NCI-H1105 (cell line): ENCODE results near the gene DNAH12.
"Not testable (repeated sequence)": the region's sequence is repeated elsewhere in the genome, so short reads cannot be mapped to it uniquely, and the experiment has no call there.

Experiments used
- DNase-seq: peaks from one replicate; lab custom pipeline; 2025; lab: John Stamatoyannopoulos, UW

DNAH12 gene

DNA sequence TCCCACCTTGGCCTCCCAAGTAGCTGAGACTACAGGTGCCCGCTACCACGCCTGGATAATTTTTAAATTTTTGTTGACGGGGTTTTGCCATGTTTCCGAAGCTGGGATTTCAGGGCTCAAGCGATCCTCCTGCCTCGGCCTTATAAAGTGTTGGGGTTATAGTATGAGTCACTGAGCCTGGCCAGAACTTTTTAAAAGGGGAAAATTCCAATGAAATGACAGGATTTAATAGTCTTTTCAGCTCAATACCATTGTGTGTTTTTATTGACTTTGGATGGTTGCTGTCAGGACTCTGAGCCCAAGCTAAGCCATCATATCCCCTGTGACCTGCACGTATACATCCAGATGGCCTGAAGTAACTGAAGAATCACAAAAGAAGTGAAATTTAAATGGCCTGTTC lies 240.6 kb downstream of the DNAH12 start:
- DNase-seq, result not testable (repeated sequence)

DNA sequence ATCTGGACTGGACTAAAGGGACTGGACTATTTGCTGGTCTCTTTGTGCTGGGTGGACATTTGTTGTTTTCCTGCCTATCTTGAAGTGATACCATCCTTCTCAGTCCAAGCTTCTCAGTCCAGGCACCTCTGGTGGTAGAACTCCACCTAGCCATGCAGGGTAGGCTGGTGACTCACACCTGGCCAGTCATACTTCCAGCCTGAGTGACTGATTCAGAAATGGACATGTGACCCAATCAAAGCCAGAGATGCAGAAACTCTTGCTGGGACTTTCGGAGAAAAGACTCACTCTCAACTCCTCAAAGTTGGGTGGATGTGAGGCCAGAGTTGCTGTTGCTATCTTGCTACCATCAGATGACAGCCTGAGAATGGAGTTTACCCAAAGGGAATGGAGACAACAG lies 246.1 kb downstream of the DNAH12 start:
- no peak for DNase-seq

DNA sequence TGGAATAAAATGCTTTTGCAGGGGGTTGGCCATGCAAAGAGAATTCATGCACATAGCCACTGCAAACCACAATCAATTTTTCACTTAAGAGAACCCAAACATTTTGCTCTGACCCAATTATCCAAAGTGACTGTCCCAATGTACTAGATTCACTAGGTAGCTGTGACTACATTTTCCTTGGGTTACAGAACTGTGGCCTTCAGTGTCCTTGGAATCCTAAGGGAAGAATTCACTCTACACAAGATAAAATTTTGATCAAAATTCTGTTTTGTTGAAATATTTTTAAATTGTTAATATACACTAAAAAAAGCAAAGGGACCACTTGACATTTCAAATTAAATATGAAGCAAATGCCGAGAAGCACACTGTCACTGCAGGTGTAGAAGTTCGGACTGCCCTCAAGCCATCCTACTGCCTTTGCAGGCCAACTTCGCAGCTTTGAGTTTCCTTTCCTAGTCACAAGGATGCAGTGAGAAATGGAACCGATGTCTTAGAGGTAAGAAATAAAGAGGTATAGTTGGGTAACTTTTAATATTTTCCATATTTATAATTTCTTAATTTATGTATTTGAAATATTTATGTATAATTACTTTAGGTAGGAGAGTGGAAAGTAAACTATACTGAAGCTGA lies 251.1 kb downstream of the DNAH12 start:
- DNase-seq, result no peak

DNA sequence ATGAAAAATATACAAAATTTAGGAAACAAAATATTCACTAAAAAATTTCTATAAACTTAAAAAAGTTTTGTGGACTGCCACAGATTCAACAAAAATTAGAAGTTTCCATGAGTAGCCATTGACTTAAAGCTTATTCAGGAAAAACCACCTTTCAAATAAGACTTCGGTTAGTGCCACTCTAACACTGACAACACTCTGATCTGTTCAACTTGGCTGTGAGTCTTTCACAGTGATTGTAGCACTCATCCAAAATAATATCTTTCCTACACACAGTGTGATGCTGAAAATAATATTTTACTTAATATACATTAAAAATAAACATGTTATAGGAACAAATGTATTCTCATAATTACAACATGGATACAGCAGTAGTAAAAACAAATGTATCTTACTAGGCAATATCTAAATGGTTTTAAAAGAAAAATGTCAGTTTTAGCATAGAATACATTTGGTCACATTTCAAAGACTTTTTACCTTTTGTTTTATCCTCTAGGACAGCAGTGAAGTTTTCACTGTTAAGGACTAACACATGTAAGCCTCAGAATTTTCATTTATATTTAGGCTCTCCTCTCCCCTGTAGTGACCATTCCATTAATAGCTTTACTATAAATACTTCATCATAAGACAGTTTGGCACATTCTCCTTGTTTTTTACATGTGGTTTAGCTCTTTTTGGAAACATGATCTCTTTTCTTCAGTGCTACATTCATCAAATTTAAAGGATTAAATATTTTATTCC lies 251.8 kb downstream of the DNAH12 start, which contains the start of gene ASB14:
Gene ASB14 (minus strand): TSS at position 527 of the 738 bp plus-strand sequence. CDS start 652 bp downstream, outside the sequence.
- DNase-seq, result no peak

DNA sequence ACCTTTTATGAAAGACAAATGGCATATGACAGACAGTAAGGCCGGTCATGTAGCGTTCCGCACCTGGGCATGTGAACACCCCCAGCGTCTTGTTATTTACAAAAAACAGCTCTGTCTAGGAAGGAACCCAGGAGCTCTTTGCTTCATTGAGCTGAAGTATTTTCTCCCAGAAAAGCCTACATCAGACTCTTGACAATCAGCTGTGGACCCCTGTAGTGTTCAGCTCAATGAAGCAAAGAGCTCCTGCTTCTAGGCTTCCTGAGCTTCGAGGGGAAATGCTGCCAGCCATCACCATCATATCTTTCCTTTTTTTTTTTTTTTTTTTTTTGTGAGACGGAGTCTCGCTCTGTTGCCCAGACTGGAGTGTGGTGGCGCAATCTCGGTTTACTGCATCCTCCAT lies 255.7 kb downstream of the DNAH12 start:
- DNase-seq, result no peak

DNA sequence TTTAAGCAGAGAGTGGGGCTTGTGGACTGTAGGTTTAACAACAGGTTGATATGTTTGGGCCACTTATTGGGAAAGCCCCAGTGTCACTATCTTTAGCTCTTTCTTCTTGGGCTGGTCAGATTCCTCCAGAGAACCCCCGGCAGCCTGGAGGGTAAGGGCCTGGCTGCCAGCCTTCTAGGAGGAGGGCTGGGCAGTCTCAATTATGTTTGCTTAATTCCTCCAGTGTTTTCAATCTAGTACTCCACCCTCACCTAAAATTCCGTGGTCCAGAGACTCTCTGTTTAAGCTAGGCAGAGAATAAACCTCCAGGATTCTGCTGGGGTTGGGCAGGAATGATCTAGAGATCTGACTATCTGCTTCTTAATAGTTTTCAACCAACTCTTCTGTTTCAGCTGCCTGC lies 256.9 kb downstream of the DNAH12 start:
- no peak for DNase-seq

DNA sequence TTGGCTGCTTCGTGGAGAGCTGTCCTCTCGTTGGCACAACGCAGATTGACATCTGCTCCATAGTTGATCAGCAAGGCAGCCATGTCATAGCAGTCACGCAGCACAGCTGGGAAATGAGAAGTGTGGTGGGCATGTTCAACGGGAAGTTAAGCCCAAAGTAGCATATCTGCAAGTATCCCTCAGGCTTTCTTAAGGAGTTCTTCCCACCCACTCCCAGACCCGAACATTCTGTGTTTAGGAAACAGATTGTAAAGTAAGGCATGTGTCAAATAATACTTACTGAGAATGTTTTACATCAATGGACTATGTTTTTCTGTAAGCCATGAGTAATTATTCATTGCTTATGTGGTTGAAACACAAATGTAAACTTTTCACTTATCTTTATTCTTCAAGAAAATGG lies 260.8 kb downstream of the DNAH12 start:
- no peak for DNase-seq

DNA sequence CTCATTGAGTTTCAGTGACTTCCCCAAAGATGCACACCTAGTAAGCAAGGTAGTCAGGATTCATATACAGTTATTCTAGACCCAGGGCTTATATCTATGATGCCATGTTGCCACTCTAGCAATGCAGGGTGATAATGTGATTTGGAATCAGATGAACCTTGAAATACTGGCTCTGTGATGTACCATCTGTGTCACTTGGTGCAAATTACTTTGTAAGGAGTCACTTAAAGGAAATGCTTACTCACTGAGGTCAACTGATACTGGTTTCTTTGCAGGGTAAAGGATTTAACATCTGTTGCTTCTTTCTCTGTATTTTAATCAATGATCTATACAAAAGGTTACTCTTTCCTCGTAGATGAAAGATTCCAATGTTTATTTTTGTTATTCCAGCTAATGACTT lies 262.4 kb downstream of the DNAH12 start:
- DNase-seq, result no peak

DNA sequence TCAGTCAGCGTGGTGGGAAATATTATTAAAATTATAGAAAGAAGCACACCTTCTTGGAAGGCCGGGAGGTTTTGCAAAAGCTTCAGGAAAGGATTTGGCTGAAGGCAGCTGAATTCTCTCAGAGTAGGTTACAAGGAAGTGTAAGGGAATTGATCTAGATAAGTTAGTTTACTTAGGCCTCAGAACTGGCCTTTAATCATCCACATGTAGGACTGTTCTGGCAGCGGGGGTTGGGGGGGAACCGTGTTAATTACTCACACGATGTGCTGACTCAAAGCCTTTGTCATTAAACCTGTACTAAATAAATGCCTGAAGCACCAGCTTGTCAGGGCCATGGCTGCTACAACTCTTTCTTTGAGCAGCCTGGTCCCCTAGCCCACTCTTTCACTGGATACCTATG lies 264.5 kb downstream of the DNAH12 start:
- no peak for DNase-seq

DNA sequence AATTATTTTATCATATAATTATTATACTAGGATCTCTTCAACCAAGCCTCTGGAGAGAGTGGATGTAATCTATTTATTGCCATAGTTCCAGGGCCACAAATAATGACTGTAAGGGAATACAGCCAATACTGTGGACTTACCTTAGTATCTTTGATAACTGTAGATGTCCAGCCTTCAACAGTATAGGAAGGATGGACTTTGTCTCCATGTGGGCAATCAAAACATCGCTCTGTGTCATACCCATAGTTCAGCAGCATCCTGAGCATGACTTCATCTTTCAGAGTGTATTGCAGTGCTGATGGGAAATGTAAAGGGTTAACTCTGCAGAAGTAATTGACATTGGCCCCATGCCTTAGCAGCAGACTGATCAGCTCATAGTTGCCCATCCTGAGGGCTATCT lies 265.9 kb downstream of the DNAH12 start:
- no peak for DNase-seq

DNA sequence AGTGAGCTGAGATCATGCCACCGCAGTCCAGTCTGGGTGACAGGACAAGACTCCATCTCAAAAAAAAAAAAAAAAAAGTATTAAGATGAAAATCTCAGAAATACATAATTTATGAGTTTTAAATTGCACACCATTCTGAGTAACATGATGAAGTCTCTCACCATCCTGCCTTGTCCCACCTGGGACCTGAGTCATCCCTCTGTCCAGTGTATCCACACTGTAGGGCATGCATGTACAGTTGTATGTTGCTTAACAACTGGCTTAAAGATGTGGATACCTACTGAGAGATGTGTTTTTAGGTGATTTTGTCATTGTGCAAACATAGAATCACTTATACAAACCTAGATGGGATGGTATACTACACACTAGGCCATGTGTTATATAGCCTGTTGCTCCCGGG lies 268.8 kb downstream of the DNAH12 start:
- no peak for DNase-seq

DNA sequence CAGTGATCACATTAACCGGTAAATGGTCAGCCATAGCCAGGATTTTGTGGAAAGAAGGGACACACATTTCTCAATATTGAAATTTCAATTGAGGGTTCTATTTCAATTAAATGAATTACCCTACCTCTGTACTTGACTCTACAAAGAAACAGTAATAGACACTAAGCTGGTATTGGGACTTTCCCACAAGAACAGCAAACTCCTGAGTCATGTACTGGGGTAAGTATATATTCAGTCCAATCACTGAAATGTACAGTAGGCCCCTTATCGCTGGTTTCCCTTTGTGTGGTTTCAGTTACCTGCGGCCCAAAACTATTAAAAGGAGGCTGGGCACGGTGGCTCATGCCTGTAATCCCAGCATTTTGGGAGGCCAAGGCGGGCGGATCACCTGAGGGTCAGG lies 269.3 kb downstream of the DNAH12 start:
- no peak for DNase-seq

DNA sequence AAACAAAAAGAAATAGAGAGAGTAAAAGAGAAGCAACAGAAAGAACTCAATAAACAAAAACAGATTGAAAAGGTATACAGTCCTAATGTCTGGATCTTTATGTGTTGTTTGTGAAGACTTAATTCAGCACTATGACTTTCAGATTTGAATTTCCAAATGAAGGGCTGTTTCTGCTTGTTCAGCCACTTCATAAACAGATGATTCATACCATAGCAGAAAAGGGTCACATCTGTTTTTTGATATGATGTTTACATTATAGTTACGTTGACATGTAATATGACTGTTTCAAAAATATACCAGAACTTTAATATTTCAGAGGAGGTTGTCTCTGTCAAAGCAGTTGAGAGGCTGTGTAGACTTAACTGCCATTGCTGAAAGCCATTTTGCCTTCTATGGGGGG lies 275.7 kb downstream of the DNAH12 start:
- DNase-seq, result no peak

DNA sequence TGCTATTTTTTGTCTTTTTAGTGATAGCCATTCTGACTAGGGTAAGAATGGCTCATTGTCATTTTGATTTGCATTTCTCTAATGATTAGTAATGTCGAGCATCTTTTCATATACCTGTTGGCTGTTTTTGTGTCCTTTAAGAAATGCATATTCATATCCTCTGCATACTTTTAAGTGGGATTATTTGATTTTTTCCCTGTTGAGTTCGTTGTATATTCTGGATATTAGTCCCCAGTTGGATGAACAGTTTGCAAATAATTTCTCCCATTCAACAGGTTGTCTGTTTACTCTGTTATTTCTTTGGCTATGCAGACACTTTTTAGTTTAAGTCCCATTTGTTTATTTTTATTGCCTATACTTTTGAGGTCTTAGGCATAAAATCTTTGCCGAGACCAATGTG lies 282.2 kb downstream of the DNAH12 start:
- no peak for DNase-seq

DNA sequence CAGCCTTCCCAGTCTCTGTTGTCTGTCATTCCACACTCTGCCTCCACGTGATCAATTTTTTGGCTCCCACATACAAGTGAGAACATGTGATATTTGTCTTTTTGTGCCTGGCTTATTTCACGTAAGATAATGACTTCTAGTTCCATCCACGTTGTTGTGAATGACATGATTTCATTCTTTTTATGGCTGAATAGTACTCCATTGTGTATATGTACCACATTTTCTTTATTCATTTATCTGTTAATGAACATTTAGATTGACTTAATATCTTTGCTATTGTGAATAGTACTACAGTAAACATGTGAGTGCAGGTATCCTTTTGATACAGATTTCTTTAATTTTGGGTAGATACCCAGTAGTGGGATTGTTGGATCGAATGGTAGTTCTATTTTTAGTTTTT lies 283.0 kb downstream of the DNAH12 start:
- no peak for DNase-seq

DNA sequence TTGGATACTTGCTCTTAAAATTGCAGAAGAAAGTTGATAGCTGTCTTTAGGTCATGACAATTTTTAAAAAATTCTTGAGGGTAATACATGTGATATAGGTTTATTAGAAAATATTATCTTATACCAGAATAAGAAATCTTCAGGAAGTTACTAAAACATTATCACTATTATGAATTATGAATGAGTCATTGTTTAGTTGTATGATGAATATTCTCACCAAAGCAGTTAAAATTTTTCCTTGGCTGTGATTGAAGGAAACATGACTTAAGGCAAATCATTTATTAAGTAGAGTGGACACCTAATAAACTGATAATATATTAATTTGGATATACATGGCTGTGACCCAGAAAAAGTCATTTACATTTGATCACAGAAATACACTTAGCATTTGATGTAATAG lies 286.5 kb downstream of the DNAH12 start:
- DNase-seq, result no peak

DNA sequence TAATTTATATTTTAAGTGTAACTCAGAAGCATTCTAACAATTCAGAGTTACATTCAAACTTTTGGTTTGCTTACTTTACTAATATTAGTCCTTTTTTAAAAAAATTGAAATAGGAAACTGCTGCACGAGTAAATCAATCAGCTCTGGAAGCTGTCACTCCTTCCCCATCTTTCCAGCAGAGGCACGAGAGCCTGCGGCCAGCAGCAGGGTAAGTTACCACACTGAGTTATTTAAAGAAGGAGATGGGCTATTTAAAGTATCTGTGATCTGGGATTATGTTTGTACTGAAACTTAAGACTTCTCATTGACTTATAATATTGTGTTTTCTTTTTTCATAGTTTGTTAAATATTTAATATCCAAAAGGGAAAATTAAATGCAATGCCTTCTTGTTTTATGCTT lies 287.3 kb downstream of the DNAH12 start:
- DNase-seq, result no peak

DNA sequence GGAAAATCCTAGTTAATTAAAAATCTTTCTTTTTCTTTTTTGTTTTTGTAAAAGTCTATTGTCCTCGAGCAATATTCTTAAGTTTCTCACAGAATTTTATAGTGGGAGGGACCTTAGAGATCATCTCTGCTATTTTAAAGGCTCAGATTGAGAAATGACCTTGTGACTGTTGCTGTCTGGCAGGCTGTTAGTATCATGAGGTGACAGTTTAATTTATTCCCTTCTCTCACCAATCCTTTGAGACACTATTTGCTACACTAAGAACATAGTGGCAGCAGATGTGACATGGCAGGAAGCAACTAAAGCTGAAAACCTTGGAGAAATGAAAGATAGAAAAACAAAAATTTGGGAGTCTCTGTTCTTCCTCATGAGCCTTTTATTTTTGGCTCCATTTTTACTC lies 291.7 kb downstream of the DNAH12 start:
- no peak for DNase-seq

DNA sequence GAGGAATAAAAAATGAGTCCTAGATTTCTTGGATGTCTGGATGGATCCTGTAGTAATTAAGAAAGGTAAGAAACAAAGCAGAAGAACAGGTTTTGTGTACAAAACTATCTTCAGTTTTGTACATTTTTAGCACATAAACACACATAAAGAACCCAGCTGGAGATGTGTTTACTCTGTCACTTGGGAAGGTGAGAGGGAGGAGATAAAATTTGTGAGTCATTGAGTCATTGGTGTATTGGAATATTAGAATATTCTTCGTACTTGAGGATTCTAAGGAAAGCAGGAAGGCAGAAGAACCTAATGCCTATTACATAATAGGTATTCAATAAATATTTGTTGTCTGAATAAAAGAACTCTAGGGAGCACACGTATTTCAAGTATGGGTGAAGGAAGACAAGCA lies 299.2 kb downstream of the DNAH12 start:
- no peak for DNase-seq
